ENCODE data around the gene OMA1.
"Not testable (repeated sequence)": the region's sequence is repeated elsewhere in the genome, so short reads cannot be mapped to it uniquely, and the experiment has no call there.

Gene OMA1

GRCh38 chr1:58583496-58583895 is 37.0 kb upstream of the OMA1 start:
- no peaks in the 10 kb centered on the region for H3K27me3 ChIP-seq (ENCODE audit: control insufficient read depth in 1 of 2, insufficient read depth in 2 of 2, low read length in 2 of 2)
- H3K9ac ChIP-seq (ENCODE audit: low read length), result no peak overlapping the region
- H3K4me1 ChIP-seq (ENCODE audit: insufficient read depth, low read length), result peaks cover 5% of the 10 kb centered on the region
- H3K4me3 ChIP-seq (ENCODE audit: low read depth in 1 of 2, low read length in 2 of 2), result no peak overlapping the region
- H3K36me3 ChIP-seq (ENCODE audit: insufficient read depth, low read length), result no peaks in the 10 kb centered on the region
- no peak overlapping the region for H3K27ac ChIP-seq (ENCODE audit: low read depth, low read length)
- H3K9me3 ChIP-seq (ENCODE audit: low read length), result no peaks in the 10 kb centered on the region

GRCh38 chr1:58582143-58582542 is 35.6 kb upstream of the OMA1 start:
- H3K27ac ChIP-seq (ENCODE audit: low read depth, low read length), result not testable (repeated sequence)

GRCh38 chr1:58581641-58582040 is 35.1 kb upstream of the OMA1 start:
- Histone ChIP-seq H3K36me3 (ENCODE audit: insufficient read depth, low read length) (no peaks in the 10 kb centered on the region), H3K27ac (ENCODE audit: low read depth, low read length) (no peak overlapping the region), H3K9me3 (ENCODE audit: low read length) (no peaks in the 10 kb centered on the region), H3K9ac (ENCODE audit: low read length) (no peak overlapping the region), H3K4me1 (ENCODE audit: insufficient read depth, low read length) (peaks cover 5% of the 10 kb centered on the region), H3K27me3 (ENCODE audit: control insufficient read depth in 1 of 2, insufficient read depth in 2 of 2, low read length in 2 of 2) (peaks cover 11 to 12% of the 10 kb centered on the region in 2 donors), H3K4me3 (ENCODE audit: low read depth in 1 of 2, low read length in 2 of 2) (no peak overlapping the region)

More at GRCh38 chr1:58582143-58582542, 35.6 kb upstream of the OMA1 start:
- H3K9ac ChIP-seq (ENCODE audit: low read length); H3K27me3 ChIP-seq (ENCODE audit: control insufficient read depth in 1 of 2, insufficient read depth in 2 of 2, low read length in 2 of 2); H3K36me3 ChIP-seq (ENCODE audit: insufficient read depth, low read length); H3K9me3 ChIP-seq (ENCODE audit: low read length); H3K4me1 ChIP-seq (ENCODE audit: insufficient read depth, low read length); H3K4me3 ChIP-seq (ENCODE audit: low read depth in 1 of 2, low read length in 2 of 2): not testable (repeated sequence)

- Histone ChIP-seq H3K9me3 (ENCODE audit: low read length) (no peaks in the 10 kb centered on the region), H3K36me3 (ENCODE audit: insufficient read depth, low read length) (no peaks in the 10 kb centered on the region), H3K9ac (ENCODE audit: low read length) (no peak overlapping the region), H3K27me3 (ENCODE audit: control insufficient read depth in 1 of 2, insufficient read depth in 2 of 2, low read length in 2 of 2) (peaks cover 22% of the 10 kb centered on the region in 2 donors), H3K4me3 (ENCODE audit: low read depth in 1 of 2, low read length in 2 of 2) (no peak overlapping the region), H3K4me1 (ENCODE audit: insufficient read depth, low read length) (peaks cover 5% of the 10 kb centered on the region), H3K27ac (ENCODE audit: low read depth, low read length) (no peak overlapping the region)
These were observed 33.7 kb upstream of the OMA1 start for GRCh38 chr1:58580186-58580585.

- Histone ChIP-seq H3K27me3 (ENCODE audit: control insufficient read depth in 1 of 2, insufficient read depth in 2 of 2, low read length in 2 of 2) (peaks cover 27 to 31% of the 10 kb centered on the region in 2 donors), H3K4me3 (ENCODE audit: low read depth in 1 of 2, low read length in 2 of 2) (peak overlapping the region in 1 of 2 donors; percentile 27), H3K27ac (ENCODE audit: low read depth, low read length) (no peak overlapping the region), H3K9me3 (ENCODE audit: low read length) (no peaks in the 10 kb centered on the region), H3K4me1 (ENCODE audit: insufficient read depth, low read length) (no peaks in the 10 kb centered on the region), H3K36me3 (ENCODE audit: insufficient read depth, low read length) (no peaks in the 10 kb centered on the region), H3K9ac (ENCODE audit: low read length) (no peak overlapping the region)
These were observed 31.1 kb upstream of the OMA1 start for GRCh38 chr1:58577654-58578030.

- Histone ChIP-seq H3K4me1 (ENCODE audit: insufficient read depth, low read length) (no peaks in the 10 kb centered on the region), H3K9ac (ENCODE audit: low read length) (no peak within 1 kb of the TSS), H3K36me3 (ENCODE audit: insufficient read depth, low read length) (no peaks in the 10 kb centered on the region), H3K4me3 (ENCODE audit: low read depth in 1 of 2, low read length in 2 of 2) (peak within 1 kb of the TSS in 1 of 2 donors; percentile 43), H3K9me3 (ENCODE audit: low read length) (no peaks in the 10 kb centered on the region), H3K27me3 (ENCODE audit: control insufficient read depth in 1 of 2, insufficient read depth in 2 of 2, low read length in 2 of 2) (peaks cover 30 to 35% of the 10 kb centered on the region in 2 donors), H3K27ac (ENCODE audit: low read depth, low read length) (no peak within 1 kb of the TSS)
These were observed 30.5 kb upstream of the OMA1 start, which contains the start of gene TACSTD2 for GRCh38 chr1:58576727-58577653. Gene TACSTD2 (minus strand): TSS chr1:58577252. CDS start chr1:58577156, 96 bp downstream.

GRCh38 chr1:58576325-58576726 is 29.8 kb upstream of the OMA1 start:
- Histone ChIP-seq H3K27ac (ENCODE audit: low read depth, low read length) (no peak overlapping the region), H3K4me1 (ENCODE audit: insufficient read depth, low read length) (no peaks in the 10 kb centered on the region), H3K36me3 (ENCODE audit: insufficient read depth, low read length) (no peaks in the 10 kb centered on the region), H3K4me3 (ENCODE audit: low read depth in 1 of 2, low read length in 2 of 2) (peak overlapping the region in 1 of 2 donors; percentile 43), H3K27me3 (ENCODE audit: control insufficient read depth in 1 of 2, insufficient read depth in 2 of 2, low read length in 2 of 2) (peaks cover 30 to 35% of the 10 kb centered on the region in 2 donors), H3K9ac (ENCODE audit: low read length) (no peak overlapping the region), H3K9me3 (ENCODE audit: low read length) (no peaks in the 10 kb centered on the region)

- Histone ChIP-seq H3K4me1 (ENCODE audit: insufficient read depth, low read length) (no peaks in the 10 kb centered on the region), H3K9me3 (ENCODE audit: low read length) (no peaks in the 10 kb centered on the region), H3K9ac (ENCODE audit: low read length) (no peak overlapping the region), H3K27me3 (ENCODE audit: control insufficient read depth in 1 of 2, insufficient read depth in 2 of 2, low read length in 2 of 2) (peaks cover 30 to 35% of the 10 kb centered on the region in 2 donors), H3K36me3 (ENCODE audit: insufficient read depth, low read length) (no peaks in the 10 kb centered on the region), H3K4me3 (ENCODE audit: low read depth in 1 of 2, low read length in 2 of 2) (peak overlapping the region in 1 of 2 donors; percentile 43), H3K27ac (ENCODE audit: low read depth, low read length) (no peak overlapping the region)
These were observed 29.2 kb upstream of the OMA1 start for GRCh38 chr1:58575551-58576324.

GRCh38 chr1:58574816-58575215 is 28.3 kb upstream of the OMA1 start:
- no peak overlapping the region for H3K9ac ChIP-seq (ENCODE audit: low read length)
- no peak overlapping the region for H3K4me3 ChIP-seq (ENCODE audit: low read depth in 1 of 2, low read length in 2 of 2)
- no peaks in the 10 kb centered on the region for H3K4me1 ChIP-seq (ENCODE audit: insufficient read depth, low read length)
- no peak overlapping the region for H3K27ac ChIP-seq (ENCODE audit: low read depth, low read length)
- no peaks in the 10 kb centered on the region for H3K9me3 ChIP-seq (ENCODE audit: low read length)
- H3K36me3 ChIP-seq (ENCODE audit: insufficient read depth, low read length), result no peaks in the 10 kb centered on the region
- H3K27me3 ChIP-seq (ENCODE audit: control insufficient read depth in 1 of 2, insufficient read depth in 2 of 2, low read length in 2 of 2), result peaks cover 30 to 35% of the 10 kb centered on the region in 2 donors

GRCh38 chr1:58573705-58574591 is 27.4 kb upstream of the OMA1 start:
- H3K27ac ChIP-seq (ENCODE audit: low read depth, low read length), result no peak overlapping the region
- peaks cover 30 to 35% of the 10 kb centered on the region in 2 donors for H3K27me3 ChIP-seq (ENCODE audit: control insufficient read depth in 1 of 2, insufficient read depth in 2 of 2, low read length in 2 of 2)
- no peak overlapping the region for H3K4me3 ChIP-seq (ENCODE audit: low read depth in 1 of 2, low read length in 2 of 2)
- no peaks in the 10 kb centered on the region for H3K4me1 ChIP-seq (ENCODE audit: insufficient read depth, low read length)
- H3K9me3 ChIP-seq (ENCODE audit: low read length), result no peaks in the 10 kb centered on the region
- H3K36me3 ChIP-seq (ENCODE audit: insufficient read depth, low read length), result no peaks in the 10 kb centered on the region
- no peak overlapping the region for H3K9ac ChIP-seq (ENCODE audit: low read length)

- no peaks in the 10 kb centered on the region for H3K9me3 ChIP-seq (ENCODE audit: low read length)
- no peaks in the 10 kb centered on the region for H3K4me1 ChIP-seq (ENCODE audit: insufficient read depth, low read length)
- H3K27ac ChIP-seq (ENCODE audit: low read depth, low read length), result no peak overlapping the region
- peaks cover 30 to 35% of the 10 kb centered on the region in 2 donors for H3K27me3 ChIP-seq (ENCODE audit: control insufficient read depth in 1 of 2, insufficient read depth in 2 of 2, low read length in 2 of 2)
- no peak overlapping the region for H3K4me3 ChIP-seq (ENCODE audit: low read depth in 1 of 2, low read length in 2 of 2)
- no peaks in the 10 kb centered on the region for H3K36me3 ChIP-seq (ENCODE audit: insufficient read depth, low read length)
- no peak overlapping the region for H3K9ac ChIP-seq (ENCODE audit: low read length)
These were observed 26.6 kb upstream of the OMA1 start for GRCh38 chr1:58573138-58573537.

Measured in muscle layer of colon (tissue), 2 donors.